NCI-H2029 (cell line): ENCODE results near the gene PCDHB11.
"Not testable (repeated sequence)": the region's sequence is repeated elsewhere in the genome, so short reads cannot be mapped to it uniquely, and the experiment has no call there.

Source experiments
- DNase-seq: peaks from one replicate; lab custom pipeline; 2025; lab: John Stamatoyannopoulos, UW

Gene PCDHB11

GRCh38 chr5:141241496-141241895 is 42.1 kb downstream of the PCDHB11 start:
- no peak for DNase-seq

GRCh38 chr5:141245250-141245717 is 45.9 kb downstream of the PCDHB11 start, which contains the start of gene PCDHB15:
Gene PCDHB15, plus strand, starts transcription at chr5:141245395. Its CDS starts 184 bp downstream, at chr5:141245579.
- DNase-seq: no peak

- DNase-seq: not testable (repeated sequence)
Observed at GRCh38 chr5:141246971-141247370, 47.5 kb downstream of the PCDHB11 start.

- not testable (repeated sequence) for DNase-seq
Observed at GRCh38 chr5:141247434-141247833, 48.0 kb downstream of the PCDHB11 start.

- DNase-seq: no peak
Observed at GRCh38 chr5:141250576-141250975, 51.1 kb downstream of the PCDHB11 start.
